Psoas muscle (tissue), 8 donors: ENCODE measurements around the gene AOPEP. TPM values are rescaled to one million over a fixed set of nuclear protein-coding genes. Genes with fewer than 3 reads are reported as not detected.

Experiments
- ATAC-seq, 4 donors: fragments of 200-7000 bp; cut with Tn5 transposase; one replicate each; pipeline ENCODE4 v1.9.1; 2020; ENCODE audit warnings: moderate library complexity in 3 of 4, mild to moderate bottlenecking in 2 of 4
- DNase-seq, 2 donors: peaks; one replicate each; pipeline ENCODE4 v3.0.0-alpha.2; 2020
- H3K27ac ChIP-seq: fragments of 200-600 bp; one replicate; pipeline ENCODE4 v1.8.0; 2022
- H3K27me3 ChIP-seq, 3 donors: fragments of 200-600 bp in 1 of 3; one replicate each; pipeline versions ENCODE4 v1.6.1 to v1.8.0; 2013 to 2022; ENCODE audit warnings: low read length in 2 of 3, mild to moderate bottlenecking in 2 of 3, moderate library complexity in 1 of 3; ENCODE audit not compliant: insufficient read depth in 3 of 3
- H3K36me3 ChIP-seq, 2 donors: fragments of 200-600 bp in 1 of 2; one replicate each; pipeline versions ENCODE4 v1.6.1 to v1.8.0; 2013 to 2022; ENCODE audit warnings: low read depth in 1 of 2, mild to moderate bottlenecking in 1 of 2, moderate library complexity in 1 of 2; ENCODE audit not compliant: insufficient read depth in 1 of 2
- H3K4me1 ChIP-seq: fragments of 200-600 bp; one replicate; pipeline ENCODE4 v1.8.0; 2022
- H3K4me3 ChIP-seq: fragments of 200-600 bp; one replicate; pipeline ENCODE4 v1.8.0; 2022; ENCODE audit warnings: mild to moderate bottlenecking
- H3K9me3 ChIP-seq: fragments of 200-600 bp; one replicate; pipeline ENCODE4 v1.8.0; 2022
- WGBS, 3 donors: extraction: QIAGEN DNeasy Blood & Tissue Kit; methylation state at CpG; one replicate each; pipeline versions ENCODE4 v1.1.6 to v1.1.7; 2013; 5-methylcytosine and 5-hydroxymethylcytosine counted together
- intact Hi-C, 2 donors: fragments of 100-400 bp; cut with DNase I; formaldehyde crosslinking; loops; one replicate each; pipeline versions ENCODE4 v1.11.0 to v1.14.2; 2022
- polyA plus RNA-seq, 3 donors: library from polyadenylated mRNA; stranded (reverse); fragments of 200-250 nt; gene quantifications; one replicate each; pipeline ENCODE4 v1.2.3, GENCODE V29; 2013
- total RNA-seq, 4 donors: library from RNA; stranded (reverse); fragmentation: NEBNext Ultra II Directional in 2 of 4; extraction: Animal tissue kit (Norgen Biotek cat#: 25700) in 2 of 4; gene quantifications; one replicate each; pipeline versions ENCODE4 v1.2.1 to v1.2.4, GENCODE V29; 2021 to 2023
- TF ChIP-seq, protein P1 (sequence below): fragments of 200-600 bp; IDR thresholded peaks from one replicate; pipeline ENCODE4 v1.8.0; 2022; ENCODE audit warnings: antibody characterized with exemption
- donor health status: healthy with polysubstance abuse.
- donor health status: DM: no; HTN: no; CAD: no; lungs with moderate emphysema.
- donor health status: Bipolar disorder and iron deficiency.
- donor health status: healthy.
- donor health status: DM: yes; HTN: yes; CAD: no.
- donor health status: DM: no; HTN: no; CAD: no.
- donor health status: DM: no; HTN: no; CAD: no.
- donor health status: DM: yes; HTN: yes; CAD: no.

The AOPEP gene
- total and polyA plus RNA-seq, 7 donors, result 46.4 to 96.9 (median 78.6) TPM

DNA sequence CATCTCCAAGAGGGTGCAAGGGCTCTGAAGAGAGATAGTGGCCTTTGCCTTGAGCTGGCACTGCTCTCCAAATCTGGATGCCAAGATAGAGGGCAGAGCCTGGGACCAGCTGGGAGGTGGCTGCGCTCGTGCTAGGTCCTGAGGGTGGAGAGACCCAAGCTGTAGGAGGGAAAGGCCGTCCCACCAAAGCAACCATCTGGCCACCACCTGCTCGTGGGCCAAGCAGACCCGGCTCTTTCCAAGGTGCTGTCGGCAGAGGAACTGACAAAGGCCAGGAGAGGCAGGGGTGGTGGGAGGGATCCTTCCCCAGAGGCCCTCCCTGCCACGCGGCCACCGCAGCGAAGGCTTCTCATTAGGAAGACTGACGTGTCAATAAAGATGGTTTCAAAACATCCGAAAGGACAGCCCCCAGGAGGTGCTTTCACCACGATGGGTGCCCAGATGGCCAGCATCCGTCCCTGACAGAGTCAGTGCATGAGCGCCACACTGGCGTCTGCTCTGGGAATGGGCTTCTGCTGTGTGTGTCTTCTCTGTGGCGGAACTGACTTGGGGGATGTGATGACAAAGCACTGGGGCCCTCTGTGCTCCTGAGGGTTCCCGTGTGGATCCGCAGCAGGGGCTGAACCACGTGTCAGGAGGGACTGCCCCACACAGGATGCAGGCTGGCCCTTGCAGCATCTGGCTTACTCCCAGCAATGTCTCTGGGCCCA lies 377.5 kb downstream of the AOPEP start:
- Histone ChIP-seq H3K27ac (peak overlapping the region; percentile 37), H3K4me3 (no peak overlapping the region), H3K4me1 (peaks cover 20% of the 10 kb centered on the region), H3K27me3 (no peaks in the 10 kb centered on the region), H3K9me3 (no peaks in the 10 kb centered on the region), H3K36me3 (peaks cover 0 to 24% of the 10 kb centered on the region in 2 donors)
- DNase-seq, result no peak
- peak; percentile 11 to 18 (median 16) for ATAC-seq
- TF ChIP-seq, protein P1, sequence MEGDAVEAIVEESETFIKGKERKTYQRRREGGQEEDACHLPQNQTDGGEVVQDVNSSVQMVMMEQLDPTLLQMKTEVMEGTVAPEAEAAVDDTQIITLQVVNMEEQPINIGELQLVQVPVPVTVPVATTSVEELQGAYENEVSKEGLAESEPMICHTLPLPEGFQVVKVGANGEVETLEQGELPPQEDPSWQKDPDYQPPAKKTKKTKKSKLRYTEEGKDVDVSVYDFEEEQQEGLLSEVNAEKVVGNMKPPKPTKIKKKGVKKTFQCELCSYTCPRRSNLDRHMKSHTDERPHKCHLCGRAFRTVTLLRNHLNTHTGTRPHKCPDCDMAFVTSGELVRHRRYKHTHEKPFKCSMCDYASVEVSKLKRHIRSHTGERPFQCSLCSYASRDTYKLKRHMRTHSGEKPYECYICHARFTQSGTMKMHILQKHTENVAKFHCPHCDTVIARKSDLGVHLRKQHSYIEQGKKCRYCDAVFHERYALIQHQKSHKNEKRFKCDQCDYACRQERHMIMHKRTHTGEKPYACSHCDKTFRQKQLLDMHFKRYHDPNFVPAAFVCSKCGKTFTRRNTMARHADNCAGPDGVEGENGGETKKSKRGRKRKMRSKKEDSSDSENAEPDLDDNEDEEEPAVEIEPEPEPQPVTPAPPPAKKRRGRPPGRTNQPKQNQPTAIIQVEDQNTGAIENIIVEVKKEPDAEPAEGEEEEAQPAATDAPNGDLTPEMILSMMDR, result no peak
- intact Hi-C loops, result no loop called here
- 51 to 63% (median 57%) methylated on average over 19 to 20 of the region's 20 CpGs for WGBS, 3 donors

- Histone ChIP-seq H3K9me3 (no peaks in the 10 kb centered on the region), H3K27me3 (no peaks in the 10 kb centered on the region), H3K27ac (peak overlapping the region; percentile 37), H3K4me3 (no peak overlapping the region), H3K36me3 (peaks cover 0 to 25% of the 10 kb centered on the region in 2 donors), H3K4me1 (peaks cover 22% of the 10 kb centered on the region)
- 67 to 75% (median 68%) methylated on average over 8 of the region's 8 CpGs for WGBS, 3 donors
- peak in 1 of 4 donors; percentile 20 for ATAC-seq
- intact Hi-C loops, result no loop called here
- no peak for DNase-seq
- TF ChIP-seq, protein P1, result no peak
These were observed 378.1 kb downstream of the AOPEP start for GRCh38 chr9:95104581-95104960.

GRCh38 chr9:95104980-95105379 lies 378.5 kb downstream of the AOPEP start:
- H3K27ac ChIP-seq, result peak overlapping the region; percentile 37
- DNase-seq (peak in 1 of 2 donors; percentile 71), ATAC-seq (peak; percentile 50 to 66 (median 64))
- 35 to 54% (median 40%) methylated on average over 12 of the region's 12 CpGs for WGBS, 3 donors
- no peaks in the 10 kb centered on the region for H3K9me3 ChIP-seq
- H3K27me3 ChIP-seq, result no peaks in the 10 kb centered on the region
- no peak overlapping the region for H3K4me3 ChIP-seq
- TF ChIP-seq, protein P1, result no peak
- intact Hi-C loops, result no loop called here
- H3K4me1 ChIP-seq, result peaks cover 26% of the 10 kb centered on the region
- H3K36me3 ChIP-seq, result peaks cover 0 to 29% of the 10 kb centered on the region in 2 donors

GRCh38 chr9:95105519-95106287 lies 379.2 kb downstream of the AOPEP start:
- Histone ChIP-seq H3K27ac (peak overlapping the region; percentile 37), H3K4me3 (no peak overlapping the region), H3K9me3 (no peaks in the 10 kb centered on the region), H3K36me3 (peaks cover 0 to 33% of the 10 kb centered on the region in 2 donors), H3K27me3 (no peaks in the 10 kb centered on the region), H3K4me1 (peaks cover 30% of the 10 kb centered on the region)
- WGBS, 3 donors, result 65 to 76% (median 69%) methylated on average over 13 of the region's 13 CpGs
- DNase-seq (no peak), ATAC-seq (no peak)
- TF ChIP-seq, protein P1, result no peak
- intact Hi-C loops, result no loop called here
